ENCODE results near the gene COPS4.

COPS4 gene

DNA sequence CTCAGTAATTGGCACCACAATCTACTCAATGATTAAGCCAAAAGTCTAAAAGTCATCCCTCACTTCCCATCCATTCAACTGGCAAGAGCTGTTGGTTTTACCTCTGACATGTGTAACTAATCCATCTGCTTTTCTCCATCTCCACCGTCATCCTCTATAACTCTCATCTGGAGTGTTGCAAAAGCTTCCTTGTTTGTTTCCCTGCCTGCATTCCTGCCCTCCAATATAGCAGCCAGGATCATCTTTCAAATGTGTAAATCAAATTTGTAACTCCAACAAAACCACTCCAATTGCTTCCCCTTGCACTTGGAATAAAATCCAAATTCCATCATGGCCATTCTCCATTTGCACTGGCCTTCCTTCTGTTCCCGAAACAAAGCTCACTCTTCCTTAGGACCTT lies 83.9 kb downstream of the COPS4 start:
- DNase-seq (ENCODE audit: low read depth in 1 of 2, low spot score in 1 of 2): no peak

DNA sequence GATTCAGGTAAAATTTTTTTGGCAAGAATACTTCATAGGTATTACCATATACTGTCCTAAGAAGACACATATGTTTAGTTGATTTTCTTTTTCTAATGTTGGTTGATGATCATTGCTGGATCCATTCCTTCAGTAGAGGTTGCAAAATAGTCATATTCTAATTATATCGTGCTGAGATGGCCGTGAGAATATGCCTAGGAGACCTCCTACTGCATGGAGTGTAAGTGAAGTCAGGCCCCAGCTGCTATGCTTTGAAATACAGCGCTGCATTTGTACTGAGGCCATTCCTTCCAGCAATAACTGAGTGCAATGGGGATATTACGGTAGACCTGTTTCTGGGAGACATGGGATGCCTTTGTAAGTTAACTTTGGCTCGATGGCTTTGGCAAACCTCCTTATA lies 86.3 kb downstream of the COPS4 start:
- DNase-seq (ENCODE audit: low read depth in 1 of 2, low spot score in 1 of 2): no peak

DNA sequence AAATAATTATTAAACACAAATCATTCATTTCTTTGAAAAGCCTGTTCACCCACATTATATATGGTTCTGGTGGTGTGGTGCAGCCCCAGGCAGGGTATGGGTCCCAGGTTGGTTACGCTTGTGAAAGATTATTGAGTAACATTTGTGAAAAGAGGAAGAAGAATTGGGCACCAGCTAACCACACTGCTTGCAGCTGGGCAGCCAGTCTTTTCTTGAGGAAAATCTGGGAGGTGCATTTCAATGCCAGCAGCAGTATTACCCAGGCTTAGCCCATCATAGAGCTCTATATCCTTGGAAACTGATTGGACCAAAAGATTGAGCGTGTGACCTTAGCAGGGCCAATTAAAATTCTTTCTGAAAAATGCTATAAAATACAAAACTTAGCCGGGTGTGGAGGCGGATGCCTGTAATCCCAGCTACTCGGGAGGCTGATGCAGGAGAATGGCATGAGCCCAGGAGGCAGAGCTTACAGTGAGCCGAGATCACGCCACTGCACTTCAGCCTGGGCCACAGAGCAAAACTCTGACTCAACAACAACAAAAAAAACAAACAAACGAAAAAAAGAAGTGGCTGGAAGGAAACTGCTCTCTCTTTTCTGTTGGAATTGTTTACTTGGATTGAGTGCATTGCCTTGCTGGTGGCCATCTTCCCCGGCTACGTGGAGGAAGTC lies 89.3 kb downstream of the COPS4 start:
- DNase-seq (ENCODE audit: low read depth in 1 of 2, low spot score in 1 of 2): no peak
